Colonic mucosa (tissue), 4 donors: ENCODE measurements around the gene KAZALD1. TPM values are rescaled to one million over a fixed set of nuclear protein-coding genes. Genes with fewer than 3 reads are reported as not detected.

Experiments
- DNase-seq: peaks from one replicate; pipeline ENCODE4 v3.0.0-alpha.2; 2020
- H3K27ac ChIP-seq: fragments of 200-600 bp; one replicate; pipeline ENCODE4 v1.8.0; 2021
- H3K27me3 ChIP-seq: fragments of 200-600 bp; one replicate; pipeline ENCODE4 v1.8.0; 2021
- H3K36me3 ChIP-seq: fragments of 200-600 bp; one replicate; pipeline ENCODE4 v1.8.0; 2021
- H3K4me1 ChIP-seq: fragments of 200-600 bp; one replicate; pipeline ENCODE4 v1.8.0; 2021; ENCODE audit warnings: mild to moderate bottlenecking
- H3K4me3 ChIP-seq: fragments of 200-600 bp; one replicate; pipeline ENCODE4 v1.8.0; 2021
- H3K9ac ChIP-seq, 2 donors: one replicate each; pipeline ENCODE4 v1.7.0; 2013; ENCODE audit warnings: control low read depth in 2 of 2, low read depth in 2 of 2, low read length in 2 of 2
- H3K9me3 ChIP-seq: fragments of 200-600 bp; one replicate; pipeline ENCODE4 v1.8.0; 2021
- CTCF ChIP-seq: fragments of 200-600 bp; IDR thresholded peaks from one replicate; pipeline ENCODE4 v1.8.0; 2022; ENCODE audit warnings: antibody characterized with exemption, mild to moderate bottlenecking
- intact Hi-C: fragments of 100-400 bp; cut with DNase I; formaldehyde crosslinking; loops from one replicate; pipeline ENCODE4 v1.14.1; 2022
- total RNA-seq, 2 donors: library from RNA; stranded (reverse); fragmentation: NEBNext Ultra II Directional in 1 of 2; extraction: Animal tissue kit (Norgen Biotek cat#: 25700) in 1 of 2; gene quantifications; one replicate each; pipeline ENCODE4 v1.2.1, GENCODE V29; 2021
- donor health status: healthy.
- donor health status: DM: no; HTN: no; CAD: no.
- donor health status: DM: no; HTN: no; CAD: no.

KAZALD1 gene
- total RNA-seq, 2 donors from 2014 or later = 11.5 to 32.4 TPM

DNA sequence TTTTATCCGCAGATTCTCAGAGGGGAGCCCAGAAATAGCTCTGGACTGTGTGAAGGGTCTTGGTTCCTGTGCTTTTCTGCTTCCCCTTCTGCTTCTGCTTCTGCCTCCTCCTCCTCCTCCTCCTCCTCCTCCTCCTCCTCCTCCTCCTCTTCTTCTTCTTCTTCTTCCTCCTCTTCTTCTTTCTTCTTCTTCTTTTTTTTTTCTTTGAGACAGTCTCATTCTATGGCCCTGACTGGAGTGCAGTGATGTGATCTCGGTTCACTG lies 42.4 kb upstream of the KAZALD1 start:
- Histone ChIP-seq H3K27me3 (peaks cover 5% of the 10 kb centered on the region), H3K9me3 (no peaks in the 10 kb centered on the region), H3K27ac (no peak overlapping the region), H3K4me3 (no peak overlapping the region), H3K36me3 (no peaks in the 10 kb centered on the region), H3K9ac (no peak overlapping the region), H3K4me1 (no peaks in the 10 kb centered on the region)
- no peak for DNase-seq
- intact Hi-C loops = no loop called here
- TF ChIP-seq CTCF = no peak

GRCh38 chr10:101020427-101021075 lies 41.2 kb upstream of the KAZALD1 start:
- peaks cover 5% of the 10 kb centered on the region for H3K27me3 ChIP-seq
- no peak overlapping the region for H3K4me3 ChIP-seq
- H3K9me3 ChIP-seq = no peaks in the 10 kb centered on the region
- H3K27ac ChIP-seq = no peak overlapping the region
- DNase-seq = no peak
- TF ChIP-seq CTCF = no peak
- intact Hi-C loops = no loop called here
- no peak overlapping the region for H3K9ac ChIP-seq
- H3K4me1 ChIP-seq = no peaks in the 10 kb centered on the region
- no peaks in the 10 kb centered on the region for H3K36me3 ChIP-seq

GRCh38 chr10:101021239-101021638 lies 40.5 kb upstream of the KAZALD1 start:
- DNase-seq = no peak
- Histone ChIP-seq H3K9ac (no peak overlapping the region), H3K36me3 (no peaks in the 10 kb centered on the region), H3K4me1 (no peaks in the 10 kb centered on the region), H3K4me3 (no peak overlapping the region), H3K27ac (no peak overlapping the region), H3K27me3 (peaks cover 5% of the 10 kb centered on the region), H3K9me3 (no peaks in the 10 kb centered on the region)
- no peak for TF ChIP-seq CTCF
- intact Hi-C loops = no loop called here

DNA sequence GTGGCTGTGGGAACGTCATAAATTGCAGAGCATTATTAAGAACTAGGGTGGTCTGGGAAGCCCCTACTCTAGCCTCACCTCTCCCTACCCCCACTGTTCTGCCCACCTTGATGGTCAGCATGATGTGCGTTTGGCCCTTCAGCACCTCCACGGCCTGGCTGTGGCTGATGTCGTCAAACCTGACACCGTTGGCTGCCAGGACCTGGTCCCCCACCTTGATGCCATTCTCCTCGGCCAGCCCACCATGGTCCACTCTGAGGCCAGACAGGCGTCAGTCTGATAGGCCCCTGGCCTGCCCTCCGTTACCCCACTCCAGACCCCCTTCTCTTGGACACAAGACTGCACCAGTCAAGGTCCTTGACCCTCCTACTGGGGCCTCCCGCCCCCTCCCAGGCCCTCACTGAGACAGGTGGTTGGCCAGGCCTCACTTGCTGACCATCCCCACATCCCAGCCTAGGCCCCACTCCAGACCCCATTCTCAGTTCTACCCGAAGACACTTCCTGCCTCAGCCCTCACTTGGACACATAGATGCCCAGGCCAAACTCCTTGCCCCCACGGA lies 40.0 kb upstream of the KAZALD1 start:
- Histone ChIP-seq H3K36me3 (no peaks in the 10 kb centered on the region), H3K27ac (no peak overlapping the region), H3K9me3 (no peaks in the 10 kb centered on the region), H3K27me3 (peaks cover 5% of the 10 kb centered on the region), H3K4me3 (no peak overlapping the region), H3K9ac (no peak overlapping the region), H3K4me1 (no peaks in the 10 kb centered on the region)
- intact Hi-C loops = no loop called here
- no peak for TF ChIP-seq CTCF
- no peak for DNase-seq

DNA sequence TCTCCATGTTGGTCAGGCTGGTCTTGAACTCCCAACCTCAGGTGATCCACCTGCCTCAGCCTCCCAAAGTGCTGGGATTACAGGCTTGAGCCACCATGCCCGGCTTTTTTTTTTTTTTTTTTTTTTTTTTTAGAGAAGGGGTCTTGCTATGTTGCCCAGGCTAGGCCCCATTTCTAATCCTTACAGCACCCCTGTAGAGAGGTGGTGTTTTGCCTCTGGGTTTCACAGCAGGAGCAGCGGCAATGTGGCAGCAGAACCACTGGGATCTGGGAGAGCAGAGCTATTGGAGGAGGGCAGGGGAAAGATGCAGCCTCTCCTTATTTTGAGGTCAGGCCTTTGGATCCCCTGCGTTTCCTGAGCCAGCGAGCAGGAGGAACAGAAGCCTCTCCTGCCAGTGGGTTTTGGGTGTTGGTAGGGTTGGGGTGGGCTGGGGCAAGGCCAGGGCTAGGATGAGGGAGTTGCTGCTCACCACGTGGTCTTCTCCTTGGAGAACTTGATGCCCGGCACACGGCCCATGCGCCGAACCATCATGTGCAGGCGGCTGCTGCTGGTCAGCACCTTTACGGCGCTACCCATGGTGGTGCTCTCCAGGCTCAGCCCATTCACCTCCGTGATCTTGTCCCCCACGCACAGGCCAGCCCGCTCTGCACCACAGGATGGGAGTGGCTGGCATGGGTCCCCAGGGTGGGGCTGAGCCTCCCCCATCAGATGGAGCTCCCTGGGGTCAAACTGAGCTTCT lies 38.7 kb upstream of the KAZALD1 start:
- no peak for TF ChIP-seq CTCF
- intact Hi-C loops = no loop called here
- Histone ChIP-seq H3K27ac (no peak overlapping the region), H3K4me1 (no peaks in the 10 kb centered on the region), H3K9ac (no peak overlapping the region), H3K36me3 (no peaks in the 10 kb centered on the region), H3K4me3 (no peak overlapping the region), H3K9me3 (no peaks in the 10 kb centered on the region), H3K27me3 (peaks cover 5% of the 10 kb centered on the region)
- DNase-seq = no peak
